BE2C (cell line): ENCODE data around the gene NAT16.

Source experiments
- DNase-seq: peaks from one replicate; pipeline ENCODE4 v3.0.0-alpha.2; 2020
- H3K27me3 ChIP-seq: fragments of 250-450 bp; sonication (Bioruptor Pico); 2 replicates; pipeline ENCODE4 v1.5.1; 2020; ENCODE audit warnings: mild to moderate bottlenecking
- H3K36me3 ChIP-seq: fragments of 250-450 bp; sonication (Bioruptor Pico); 2 replicates; pipeline ENCODE4 v1.5.1; 2020; ENCODE audit warnings: mild to moderate bottlenecking
- H3K4me1 ChIP-seq: fragments of 250-450 bp; sonication (Bioruptor Pico); 2 replicates; pipeline ENCODE4 v1.5.1; 2020
- H3K4me3 ChIP-seq: 2 replicates; pipeline ENCODE4 v1.5.1; 2011; ENCODE audit warnings: low read depth, low read length
- H3K9me3 ChIP-seq: fragments of 250-450 bp; sonication (Bioruptor Pico); 2 replicates; pipeline ENCODE4 v1.5.1; 2020
- CTCF ChIP-seq: IDR thresholded peaks from 2 replicates; pipeline ENCODE4 v1.5.1; 2012; ENCODE audit warnings: mild to moderate bottlenecking, low read depth, low read length

NAT16 gene

DNA sequence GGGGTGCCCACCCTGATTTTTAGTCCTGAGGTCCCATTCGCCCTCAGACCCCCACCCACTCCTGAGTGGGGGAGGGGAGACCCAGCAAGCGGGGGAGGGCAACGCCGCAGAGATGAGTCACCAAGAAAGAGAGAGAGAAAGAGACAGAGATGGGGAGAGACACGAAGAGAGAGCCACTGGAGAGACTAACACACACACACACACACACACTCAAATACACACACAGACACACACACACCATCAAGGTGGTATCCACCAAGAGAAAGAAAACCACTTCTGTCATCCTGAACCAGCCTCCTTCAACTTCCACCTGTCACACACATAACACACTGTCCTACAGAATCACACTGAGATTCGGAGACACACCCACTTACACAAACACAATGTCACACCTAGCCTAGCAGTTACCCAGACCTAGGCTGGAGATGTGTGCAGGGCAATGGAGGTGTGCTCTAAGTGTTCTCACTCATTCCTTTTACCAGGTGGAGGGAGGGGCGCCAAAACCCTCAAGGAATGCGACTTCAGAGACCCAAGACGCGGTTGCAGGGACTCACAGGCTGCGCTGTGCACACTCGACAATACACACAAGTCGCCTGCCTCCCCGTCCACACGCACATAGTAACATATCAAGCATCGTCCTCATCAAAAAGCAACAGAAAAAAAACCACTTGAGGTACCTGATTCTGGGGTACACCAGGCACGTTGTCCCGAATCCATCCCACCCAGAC, 10.8 kb downstream of the NAT16 start:
- Histone ChIP-seq H3K4me1 (peaks cover 16% of the 10 kb centered on the region), H3K4me3 (peak overlapping the region; percentile 97), H3K36me3 (peaks cover 2% of the 10 kb centered on the region; the same call in 1 of the 2 replicates), H3K9me3 (no peaks in the 10 kb centered on the region), H3K27me3 (peaks cover 39% of the 10 kb centered on the region)
- DNase-seq = no peak
- TF ChIP-seq CTCF = no peak

DNA sequence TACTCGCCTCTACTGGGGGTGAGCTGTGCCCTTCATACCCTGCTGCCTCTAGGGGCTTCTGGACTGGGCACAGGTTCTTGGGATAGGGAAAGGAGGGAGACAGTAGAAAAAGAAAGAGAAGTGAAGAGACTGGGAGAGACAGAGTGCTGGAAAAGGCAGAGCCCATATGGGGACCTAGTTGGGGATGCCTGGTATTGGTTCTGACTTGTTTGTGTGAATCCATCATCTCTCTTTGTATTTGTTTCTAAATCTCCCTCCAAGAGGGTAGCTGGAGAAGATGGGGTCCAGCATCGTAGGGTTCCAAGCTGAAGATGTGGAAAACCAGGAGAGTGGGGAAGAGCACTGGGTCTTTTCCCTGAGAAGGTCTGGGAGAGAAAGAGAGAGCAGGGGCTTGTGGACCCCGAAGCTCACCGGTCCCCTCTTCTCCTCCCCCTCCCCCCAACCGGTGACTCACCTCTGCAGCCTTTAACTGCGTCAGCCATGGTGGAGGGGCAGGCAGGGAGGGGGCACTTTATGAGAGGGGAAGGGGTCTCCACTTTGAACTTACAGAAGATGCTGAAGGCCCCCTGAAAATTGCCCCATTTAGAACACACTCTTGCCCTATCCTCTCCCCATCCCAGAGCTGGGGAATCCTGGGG, 11.6 kb downstream of the NAT16 start:
- Histone ChIP-seq H3K9me3 (no peaks in the 10 kb centered on the region), H3K27me3 (peaks cover 39% of the 10 kb centered on the region), H3K4me1 (peaks cover 16% of the 10 kb centered on the region), H3K36me3 (peaks cover 8% of the 10 kb centered on the region; the same call in 1 of the 2 replicates), H3K4me3 (peak overlapping the region; percentile 97)
- TF ChIP-seq CTCF = no peak
- no peak for DNase-seq

DNA sequence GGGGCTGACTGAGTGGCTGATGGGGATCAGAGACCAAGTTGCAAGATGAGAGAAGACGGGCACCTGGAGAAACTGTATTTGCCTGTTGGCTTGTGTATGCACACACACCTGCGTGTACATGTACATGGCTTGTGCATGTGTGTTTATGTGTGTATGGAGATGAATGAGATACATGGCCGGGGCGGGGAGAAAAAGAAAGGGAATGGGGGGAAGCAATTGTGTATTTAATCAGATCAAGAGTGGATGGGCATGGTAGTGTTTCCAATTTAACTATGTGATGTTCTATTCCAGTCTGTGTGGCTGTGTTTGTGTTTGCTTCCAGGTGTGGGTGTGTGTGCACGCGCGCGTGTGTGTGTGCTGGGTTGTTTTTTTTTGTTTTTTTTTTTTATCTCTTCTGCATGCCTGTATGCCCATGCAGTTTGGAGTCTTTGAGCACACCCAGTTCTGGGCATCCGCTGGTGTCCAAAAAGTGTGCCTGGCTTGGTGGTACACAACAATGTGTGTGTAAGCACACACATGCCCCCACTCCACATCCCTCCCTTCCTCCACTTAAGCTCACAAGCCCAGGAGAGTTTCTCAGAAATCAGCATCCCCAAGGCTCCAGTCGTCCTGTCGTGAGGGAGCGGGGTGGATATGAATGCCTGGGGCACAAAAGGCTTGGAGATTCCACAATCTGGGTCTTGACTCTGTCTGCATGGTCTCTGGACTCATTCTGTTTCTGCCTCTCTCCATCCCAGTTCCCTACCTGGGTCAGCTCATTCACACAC, 12.3 kb downstream of the NAT16 start:
- H3K4me3 ChIP-seq = peak overlapping the region; percentile 97
- H3K9me3 ChIP-seq = no peaks in the 10 kb centered on the region
- peaks cover 33% of the 10 kb centered on the region for H3K27me3 ChIP-seq
- DNase-seq = no peak
- H3K36me3 ChIP-seq = peaks cover 8% of the 10 kb centered on the region; the same call in 1 of the 2 replicates
- H3K4me1 ChIP-seq = peaks cover 16% of the 10 kb centered on the region
- no peak for TF ChIP-seq CTCF

GRCh38 chr7:101166909-101167644, 13.0 kb downstream of the NAT16 start:
- Histone ChIP-seq H3K4me1 (peaks cover 16% of the 10 kb centered on the region), H3K27me3 (peaks cover 25% of the 10 kb centered on the region), H3K9me3 (no peaks in the 10 kb centered on the region), H3K4me3 (peak overlapping the region; percentile 97), H3K36me3 (peaks cover 8% of the 10 kb centered on the region; the same call in 1 of the 2 replicates)
- TF ChIP-seq CTCF = no peak
- DNase-seq = peak; percentile 74

GRCh38 chr7:101166648-101166908, 13.5 kb downstream of the NAT16 start:
- peak overlapping the region; percentile 97 for H3K4me3 ChIP-seq
- H3K9me3 ChIP-seq = no peaks in the 10 kb centered on the region
- peaks cover 8% of the 10 kb centered on the region; the same call in 1 of the 2 replicates for H3K36me3 ChIP-seq
- TF ChIP-seq CTCF = no peak
- H3K27me3 ChIP-seq = peaks cover 20% of the 10 kb centered on the region
- no peak for DNase-seq
- peaks cover 16% of the 10 kb centered on the region for H3K4me1 ChIP-seq
